AG04450 (cell line): ENCODE data around the gene HSPBP1. TPM values are rescaled to one million over a fixed set of nuclear protein-coding genes. Genes with fewer than 3 reads are reported as not detected.

Experiments used
- CTCF ChIA-PET: fragments of 300-600, 350-600 bp; formaldehyde crosslinking; extraction: SDS; loops from one replicate; lab custom pipeline; 2022; ENCODE audit warnings: antibody characterized with exemption, inconsistent platforms; lab: Charles Lee
- POLR2A ChIA-PET: fragments of 350-600 bp; formaldehyde crosslinking; extraction: SDS; loops from one replicate; lab custom pipeline; 2021; ENCODE audit warnings: antibody characterized with exemption, inconsistent platforms; lab: Yijun Ruan, JAX
- DNase-seq: peaks from one replicate; pipeline ENCODE4 v3.0.0-alpha.2; 2011; ENCODE audit warnings: low read depth, low spot score
- H3K27ac ChIP-seq: one replicate; pipeline ENCODE4 v1.5.1; 2012; ENCODE audit warnings: low read depth, low read length, control low read depth
- H3K27me3 ChIP-seq: one replicate; pipeline ENCODE4 v1.6.0; 2012; ENCODE audit warnings: low read length; ENCODE audit not compliant: control insufficient read depth, insufficient read depth
- H3K4me3 ChIP-seq: 2 replicates; pipeline ENCODE4 v1.5.1; 2011; ENCODE audit warnings: mild to moderate bottlenecking, low read depth, low read length, control low read depth
- H3K9me3 ChIP-seq: 2 replicates; pipeline ENCODE4 v1.5.1; 2012; ENCODE audit warnings: low read length; ENCODE audit not compliant: control insufficient read depth, insufficient read depth
- CTCF ChIP-seq: IDR thresholded peaks from 2 replicates; pipeline ENCODE4 v1.5.1; 2011; ENCODE audit warnings: low read depth, low read length, control low read depth, inconsistent platforms
- polyA plus RNA-seq: library from polyadenylated mRNA; depleted of rRNA; stranded (reverse); fragments of >200 nt; gene quantifications from 2 replicates; pipeline ENCODE4 v1.2.3, GENCODE V29; 2011

Gene HSPBP1
- polyA plus RNA-seq, 1 experiment, result 18.5 TPM

DNA sequence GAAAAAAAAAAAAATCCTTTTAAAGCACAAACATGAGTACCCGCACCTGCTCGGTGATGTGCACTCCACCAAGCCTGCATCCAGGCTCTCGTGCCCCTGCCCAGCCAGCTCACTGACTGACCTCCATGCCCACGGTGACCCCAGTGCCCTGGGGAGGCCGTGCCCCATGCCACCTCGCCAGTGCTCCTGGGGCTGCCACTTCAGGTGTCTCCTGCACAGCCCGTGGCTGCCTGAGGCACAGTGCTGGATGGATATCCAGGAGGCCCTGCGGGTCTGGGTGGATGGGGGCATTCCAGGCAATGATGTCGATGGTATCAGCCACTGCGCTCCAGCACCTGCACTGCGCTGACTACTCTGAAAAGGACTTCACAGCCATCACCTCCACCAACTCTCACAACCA, 30.1 kb downstream of the HSPBP1 start:
- ChIA-PET POLR2A (no interaction called here), CTCF (no interaction called here)
- no peak for DNase-seq
- Histone ChIP-seq H3K4me3 (no peak overlapping the region), H3K27ac (no peak overlapping the region), H3K27me3 (no peaks in the 10 kb centered on the region), H3K9me3 (no peaks in the 10 kb centered on the region)
- TF ChIP-seq CTCF, result no peak

GRCh38 chr19:55248704-55249103, 31.2 kb downstream of the HSPBP1 start:
- CTCF ChIA-PET, result no interaction called here
- H3K27ac ChIP-seq, result no peak overlapping the region
- H3K9me3 ChIP-seq, result no peaks in the 10 kb centered on the region
- DNase-seq, result no peak
- POLR2A ChIA-PET, result no interaction called here
- no peak for TF ChIP-seq CTCF
- no peaks in the 10 kb centered on the region for H3K27me3 ChIP-seq
- H3K4me3 ChIP-seq, result no peak overlapping the region

DNA sequence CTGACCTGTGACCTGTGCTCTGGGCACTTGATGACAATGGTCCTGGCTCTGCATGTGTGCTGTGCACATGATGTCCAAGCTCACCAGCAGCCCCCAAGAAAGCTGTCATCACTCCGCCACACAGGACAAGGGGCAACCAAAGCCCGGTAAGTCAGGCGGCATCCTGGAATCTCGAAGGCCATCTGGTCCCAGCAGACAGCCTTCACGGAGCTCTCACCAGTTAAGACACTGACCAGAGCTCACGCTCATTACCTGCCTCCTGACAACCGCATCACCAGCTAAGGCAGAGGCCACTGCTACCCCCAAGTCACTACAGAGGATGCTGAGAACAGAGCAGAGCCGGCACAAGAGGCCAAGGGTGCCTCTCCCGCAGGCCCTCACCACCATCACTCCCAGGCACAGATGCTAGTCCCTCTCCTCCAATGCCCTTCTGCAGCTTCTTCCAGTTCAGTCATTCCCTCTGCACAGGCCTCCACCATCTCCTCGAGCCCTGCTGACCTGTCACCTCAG, 31.7 kb downstream of the HSPBP1 start:
- Histone ChIP-seq H3K4me3 (no peak overlapping the region), H3K27me3 (no peaks in the 10 kb centered on the region), H3K27ac (no peak overlapping the region), H3K9me3 (no peaks in the 10 kb centered on the region)
- DNase-seq, result no peak
- POLR2A ChIA-PET, result no interaction called here
- CTCF ChIA-PET, result no interaction called here
- no peak for TF ChIP-seq CTCF

- Histone ChIP-seq H3K27ac (no peak overlapping the region), H3K9me3 (no peaks in the 10 kb centered on the region), H3K4me3 (no peak overlapping the region), H3K27me3 (no peaks in the 10 kb centered on the region)
- CTCF ChIA-PET, result no interaction called here
- no peak for TF ChIP-seq CTCF
- DNase-seq, result no peak
- POLR2A ChIA-PET, result no interaction called here
Observed at GRCh38 chr19:55247621-55248099, 32.2 kb downstream of the HSPBP1 start.

DNA sequence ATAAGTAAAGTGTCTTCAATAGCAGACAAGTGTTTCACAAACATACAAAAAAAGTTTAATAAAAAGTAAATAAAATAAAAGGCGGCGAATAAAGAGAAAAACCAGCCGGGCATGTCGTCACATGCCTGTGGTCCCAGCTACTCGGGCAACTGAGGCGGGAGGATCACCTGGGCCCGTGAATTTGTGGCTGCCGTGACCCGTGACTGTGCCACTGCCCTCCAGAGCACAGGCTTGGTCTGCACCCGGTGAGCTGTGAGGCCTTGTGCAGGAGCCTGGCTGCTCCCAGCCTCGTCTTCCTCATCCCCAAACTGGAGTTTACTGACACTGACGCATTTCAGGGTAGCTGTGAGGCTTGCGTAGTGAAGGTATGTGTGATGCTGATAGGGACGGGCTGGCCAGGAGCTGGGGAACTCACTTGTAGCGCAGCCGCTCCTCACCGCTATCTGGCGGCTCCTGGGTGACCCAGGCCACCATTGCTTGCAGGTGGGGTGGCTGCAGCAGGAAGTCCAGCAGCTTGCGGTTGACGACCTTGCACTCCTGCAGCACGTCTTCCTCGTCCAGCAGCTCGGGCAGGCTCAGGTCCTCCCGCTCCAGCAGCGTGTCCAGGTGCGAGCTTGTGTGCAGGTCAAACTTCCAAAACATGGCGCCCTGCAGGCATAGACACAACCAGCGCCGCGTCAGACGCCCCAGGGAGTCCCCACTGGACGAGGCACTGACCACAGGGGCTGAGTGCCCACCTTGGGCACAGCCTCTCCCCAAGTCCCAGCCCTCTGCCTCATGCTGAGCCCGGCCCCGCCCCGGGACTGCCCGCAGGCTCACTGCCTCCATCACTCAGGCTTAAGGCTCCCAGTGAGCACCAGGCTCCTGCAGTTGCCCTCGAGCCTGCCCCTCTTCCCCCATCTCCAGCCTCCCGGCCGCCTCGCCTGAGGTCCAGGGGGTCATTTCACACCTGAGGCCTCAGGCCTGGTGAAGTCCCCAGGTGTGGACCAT, 33.2 kb downstream of the HSPBP1 start:
- ChIA-PET POLR2A (interaction anchor here (1.1 kb wide), 1 partner anchor 12 kb away, joined by 3 read pairs; the partner anchor contains the start of gene PPP6R1), CTCF (no interaction called here)
- H3K9me3 ChIP-seq, result no peaks in the 10 kb centered on the region
- no peak overlapping the region for H3K27ac ChIP-seq
- H3K27me3 ChIP-seq, result no peaks in the 10 kb centered on the region
- TF ChIP-seq CTCF, result no peak
- no peak for DNase-seq
- no peak overlapping the region for H3K4me3 ChIP-seq
